Mesothelial cell of epicardium (in vitro differentiated cells): ENCODE data around the gene ACBD4. TPM values are rescaled to one million over a fixed set of nuclear protein-coding genes. Genes with fewer than 3 reads are reported as not detected.
A peak's percentile ranks its signal among the peaks of the same experiment; 100 is the strongest.
"Not testable (repeated sequence)": the region's sequence is repeated elsewhere in the genome, so short reads cannot be mapped to it uniquely, and the experiment has no call there.

Experiments used
- DNase-seq, 2 experiments: peaks; one replicate each; pipeline ENCODE4 v3.0.0; 2021; ENCODE audit warnings: low spot score in 2 of 2; ENCODE audit not compliant: unreplicated experiment in 2 of 2
- H3K27ac Mint-ChIP-seq: 2 replicates; pipeline ENCODE4 v1.8.0; 2021; ENCODE audit warnings: mixed read lengths
- H3K27me3 Mint-ChIP-seq: 2 replicates; pipeline ENCODE4 v1.8.0; 2021; ENCODE audit warnings: low read depth, mixed read lengths
- H3K36me3 Mint-ChIP-seq: 2 replicates; pipeline ENCODE4 v1.8.0; 2021; ENCODE audit warnings: mixed read lengths
- H3K4me1 Mint-ChIP-seq: 2 replicates; pipeline ENCODE4 v1.8.0; 2021; ENCODE audit warnings: mixed read lengths
- H3K4me3 Mint-ChIP-seq: 2 replicates; pipeline ENCODE4 v1.8.0; 2021; ENCODE audit warnings: mild to moderate bottlenecking, moderate library complexity, mixed read lengths
- H3K9me3 Mint-ChIP-seq: 2 replicates; pipeline ENCODE4 v1.8.0; 2021; ENCODE audit warnings: mixed read lengths
- total RNA-seq: library from RNA; stranded (reverse); gene quantifications from 3 replicates; pipeline ENCODE4 v1.2.1, GENCODE V29; 2021
- TF ChIP-seq, protein P1 (sequence below): fragments of 200-600 bp; sonication (generic); IDR thresholded peaks from one replicate; pipeline ENCODE4 v1.5.0; 2021; ENCODE audit warnings: antibody characterized with exemption; ENCODE audit not compliant: unreplicated experiment

ACBD4 gene
- total RNA-seq, 1 donor from 2014 or later, result 17.4 TPM

DNA sequence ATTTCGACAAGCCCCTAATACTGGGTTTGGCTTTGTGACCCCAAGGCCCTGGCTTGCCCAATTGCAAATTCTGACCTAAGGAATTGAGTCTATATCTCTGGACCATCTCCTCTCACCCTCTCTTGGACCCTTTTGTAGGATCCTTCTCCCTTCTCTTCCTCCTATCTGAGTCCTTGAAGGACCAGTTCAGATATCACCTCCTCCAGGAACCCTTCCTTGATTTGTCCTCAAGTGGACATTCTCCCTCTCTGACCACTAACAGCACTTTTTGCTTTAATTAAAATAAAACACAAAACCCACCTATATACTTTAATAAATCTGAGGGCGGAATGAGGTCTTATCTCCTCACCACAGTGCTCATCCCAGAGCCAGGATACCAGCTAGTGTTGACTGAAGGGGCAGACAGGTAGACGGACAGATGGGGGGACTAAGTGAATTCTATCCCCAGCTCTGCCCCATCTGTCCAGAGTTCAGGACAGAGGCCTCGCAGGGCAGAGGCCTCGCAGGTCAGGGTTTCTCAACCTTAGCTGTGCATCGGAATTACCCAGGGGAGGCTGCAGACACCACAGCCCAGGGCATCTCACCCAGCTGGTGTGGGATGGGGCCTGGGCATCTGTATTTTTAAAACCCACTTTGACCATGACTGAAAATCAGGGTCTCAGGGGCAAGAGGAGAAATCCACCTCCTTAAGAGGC, 12.3 kb upstream of the ACBD4 start:
- no peaks in the 10 kb centered on the region for H3K36me3 Mint-ChIP-seq
- no peak overlapping the region for H3K27ac Mint-ChIP-seq
- no peak overlapping the region for H3K4me3 Mint-ChIP-seq
- H3K9me3 Mint-ChIP-seq, result no peaks in the 10 kb centered on the region
- H3K4me1 Mint-ChIP-seq, result peaks cover 18% of the 10 kb centered on the region
- DNase-seq, result no peak
- TF ChIP-seq, protein P1, sequence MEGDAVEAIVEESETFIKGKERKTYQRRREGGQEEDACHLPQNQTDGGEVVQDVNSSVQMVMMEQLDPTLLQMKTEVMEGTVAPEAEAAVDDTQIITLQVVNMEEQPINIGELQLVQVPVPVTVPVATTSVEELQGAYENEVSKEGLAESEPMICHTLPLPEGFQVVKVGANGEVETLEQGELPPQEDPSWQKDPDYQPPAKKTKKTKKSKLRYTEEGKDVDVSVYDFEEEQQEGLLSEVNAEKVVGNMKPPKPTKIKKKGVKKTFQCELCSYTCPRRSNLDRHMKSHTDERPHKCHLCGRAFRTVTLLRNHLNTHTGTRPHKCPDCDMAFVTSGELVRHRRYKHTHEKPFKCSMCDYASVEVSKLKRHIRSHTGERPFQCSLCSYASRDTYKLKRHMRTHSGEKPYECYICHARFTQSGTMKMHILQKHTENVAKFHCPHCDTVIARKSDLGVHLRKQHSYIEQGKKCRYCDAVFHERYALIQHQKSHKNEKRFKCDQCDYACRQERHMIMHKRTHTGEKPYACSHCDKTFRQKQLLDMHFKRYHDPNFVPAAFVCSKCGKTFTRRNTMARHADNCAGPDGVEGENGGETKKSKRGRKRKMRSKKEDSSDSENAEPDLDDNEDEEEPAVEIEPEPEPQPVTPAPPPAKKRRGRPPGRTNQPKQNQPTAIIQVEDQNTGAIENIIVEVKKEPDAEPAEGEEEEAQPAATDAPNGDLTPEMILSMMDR, result no peak
- H3K27me3 Mint-ChIP-seq, result no peaks in the 10 kb centered on the region

DNA sequence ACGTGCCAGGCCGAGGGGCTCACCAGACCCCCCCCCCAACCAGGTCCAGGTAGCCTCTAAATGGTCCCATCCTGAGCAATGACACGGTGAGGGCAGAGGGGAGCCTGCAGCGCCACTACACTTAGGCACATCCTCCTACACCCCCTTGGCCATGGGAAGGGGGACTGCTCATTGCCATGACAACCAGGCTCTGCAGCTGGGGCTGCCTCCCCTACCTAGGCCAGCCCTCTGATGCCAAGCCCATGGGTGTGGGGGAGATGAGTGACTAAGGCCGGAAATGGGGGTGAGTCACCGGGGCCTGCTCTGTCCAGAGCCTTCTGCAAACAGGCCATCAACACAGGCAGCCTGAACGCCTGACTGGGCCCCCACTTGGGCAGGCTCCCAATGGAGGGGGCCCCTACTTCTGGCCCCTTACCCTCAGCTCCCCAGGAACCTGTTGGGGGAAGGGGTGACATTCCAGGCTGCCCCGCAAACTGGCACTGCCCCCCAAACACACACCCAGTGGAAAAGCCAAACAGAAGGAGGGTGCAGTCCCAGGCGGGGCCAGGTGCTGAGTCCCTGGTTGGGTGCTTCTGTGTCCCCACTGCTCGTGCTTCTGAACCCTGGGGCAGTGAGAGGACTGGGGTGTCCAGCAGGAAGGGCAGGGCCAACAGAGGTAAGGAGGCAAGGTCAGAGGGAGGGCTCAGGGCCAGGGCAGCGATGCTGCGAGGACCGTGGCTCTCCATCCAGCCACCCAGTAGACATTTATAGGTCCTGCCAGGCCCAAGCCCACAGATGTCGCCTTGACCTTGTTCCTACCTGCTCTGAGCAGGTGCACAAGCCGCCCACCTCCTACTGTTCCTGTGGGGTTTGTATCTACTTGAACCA, 11.3 kb upstream of the ACBD4 start:
- H3K9me3 Mint-ChIP-seq, result no peaks in the 10 kb centered on the region
- no peak overlapping the region for H3K4me3 Mint-ChIP-seq
- no peak for DNase-seq
- peaks cover 23% of the 10 kb centered on the region for H3K4me1 Mint-ChIP-seq
- no peaks in the 10 kb centered on the region for H3K36me3 Mint-ChIP-seq
- TF ChIP-seq, protein P1, result no peak
- peak overlapping the region; percentile 34 for H3K27ac Mint-ChIP-seq
- no peaks in the 10 kb centered on the region for H3K27me3 Mint-ChIP-seq

DNA sequence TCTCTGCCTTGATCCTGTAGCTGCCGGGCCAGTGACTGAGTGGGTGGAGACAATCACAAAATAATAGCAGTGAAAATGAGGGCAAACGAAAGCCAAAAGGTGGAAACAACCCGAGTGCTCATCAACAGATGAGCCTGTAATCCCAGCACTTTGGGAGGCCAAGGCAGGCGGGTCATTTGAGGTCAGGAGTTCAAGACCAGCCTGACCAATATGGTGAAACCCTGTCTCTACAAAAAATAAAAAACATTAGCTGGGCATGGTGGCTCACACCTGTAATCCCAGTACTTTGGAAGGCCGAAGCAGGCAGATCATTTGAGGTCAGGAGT, 10.7 kb upstream of the ACBD4 start:
- H3K4me3 Mint-ChIP-seq, H3K27me3 Mint-ChIP-seq, H3K36me3 Mint-ChIP-seq, DNase-seq, H3K9me3 Mint-ChIP-seq: not testable (repeated sequence)
- peak overlapping the region; percentile 34 for H3K27ac Mint-ChIP-seq
- peaks cover 29% of the 10 kb centered on the region for H3K4me1 Mint-ChIP-seq

DNA sequence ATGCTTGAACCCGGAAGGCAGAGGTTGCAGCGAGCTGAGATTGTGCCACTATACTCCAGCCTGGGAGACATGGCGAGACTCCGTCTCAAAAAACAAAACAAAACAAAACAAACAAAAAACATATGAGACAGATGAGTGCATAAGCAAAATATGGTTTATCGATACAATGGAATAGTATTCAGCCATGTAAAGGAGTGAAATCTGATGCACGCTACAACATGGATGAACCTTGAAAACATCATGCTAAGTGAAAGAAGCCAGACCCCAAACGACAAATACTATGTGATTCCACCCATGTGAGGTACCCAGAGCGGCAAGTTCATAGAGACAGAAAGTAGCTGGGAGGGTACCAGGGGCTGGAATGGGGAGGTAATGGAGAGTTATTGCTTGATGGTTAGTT, 10.0 kb upstream of the ACBD4 start:
- Mint-ChIP-seq H3K27me3 (no peaks in the 10 kb centered on the region), H3K27ac (no peak overlapping the region), H3K9me3 (no peaks in the 10 kb centered on the region), H3K4me1 (peaks cover 34% of the 10 kb centered on the region), H3K36me3 (no peaks in the 10 kb centered on the region), H3K4me3 (no peak overlapping the region)
- TF ChIP-seq, protein P1, result no peak
- no peak for DNase-seq

DNA sequence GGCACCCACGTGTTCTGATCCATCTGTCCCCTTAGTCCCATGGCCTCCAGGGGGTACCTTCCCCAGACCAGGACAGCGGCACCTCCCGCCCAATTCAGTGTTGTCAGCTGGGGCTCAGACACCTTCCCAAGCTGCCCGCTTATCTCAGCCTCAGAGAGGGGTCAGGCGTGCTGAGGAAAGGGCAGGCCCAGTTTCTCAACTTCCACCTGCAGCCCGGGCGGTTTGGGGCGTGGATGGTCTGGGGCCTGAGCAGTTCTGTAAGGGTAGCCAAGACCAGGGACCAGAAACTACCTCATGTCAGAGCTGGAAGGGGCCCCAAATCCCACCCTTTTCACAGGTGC, 8.3 kb upstream of the ACBD4 start:
- no peaks in the 10 kb centered on the region for H3K36me3 Mint-ChIP-seq
- DNase-seq, result no peak
- peaks cover 44% of the 10 kb centered on the region for H3K4me1 Mint-ChIP-seq
- H3K27me3 Mint-ChIP-seq, result no peaks in the 10 kb centered on the region
- H3K27ac Mint-ChIP-seq, result peak overlapping the region; percentile 97
- TF ChIP-seq, protein P1, result no peak
- H3K4me3 Mint-ChIP-seq, result no peak overlapping the region
- H3K9me3 Mint-ChIP-seq, result no peaks in the 10 kb centered on the region

DNA sequence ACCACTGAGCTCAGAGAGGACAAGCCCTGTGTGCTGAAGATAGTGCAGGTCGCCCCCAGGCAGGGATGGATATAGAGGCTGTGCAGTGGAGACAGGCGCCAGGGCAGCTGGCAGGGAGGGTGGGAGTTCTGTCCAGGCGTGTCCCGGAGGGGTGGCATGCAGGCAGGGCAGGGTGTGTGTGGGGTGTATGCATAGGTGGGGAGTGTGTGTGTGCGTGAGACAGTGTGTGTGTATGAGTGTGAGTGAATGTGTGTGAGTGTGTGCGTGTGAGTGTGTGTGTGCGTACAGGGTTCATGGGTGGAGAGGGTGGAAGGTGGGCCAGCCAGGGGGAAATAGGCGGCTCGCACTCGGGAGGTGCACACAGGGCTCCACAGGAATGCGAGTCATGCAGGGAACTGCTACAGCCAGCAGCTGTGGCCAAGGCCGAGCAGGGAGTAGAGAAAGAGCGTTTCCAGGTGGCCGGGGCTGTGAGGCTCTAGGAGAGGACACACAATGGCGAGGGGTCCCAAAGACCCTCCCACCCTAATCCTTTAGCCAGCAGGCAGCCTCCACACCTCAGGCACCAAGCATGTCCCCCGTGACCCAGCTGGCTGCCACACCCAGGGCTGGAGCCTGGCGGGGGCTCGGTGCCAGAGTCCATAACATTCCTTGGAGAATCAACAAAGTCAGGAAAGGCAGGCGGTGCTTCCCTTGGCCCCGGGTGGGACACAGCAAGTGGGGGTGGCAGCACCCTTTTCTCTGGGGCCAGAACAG, 7.8 kb upstream of the ACBD4 start:
- TF ChIP-seq, protein P1, result no peak
- no peaks in the 10 kb centered on the region for H3K9me3 Mint-ChIP-seq
- peak overlapping the region; percentile 97 for H3K27ac Mint-ChIP-seq
- no peak for DNase-seq
- H3K4me1 Mint-ChIP-seq, result peaks cover 44% of the 10 kb centered on the region
- no peaks in the 10 kb centered on the region for H3K36me3 Mint-ChIP-seq
- H3K27me3 Mint-ChIP-seq, result no peaks in the 10 kb centered on the region
- peak overlapping the region; percentile 14 for H3K4me3 Mint-ChIP-seq
